Muscle of leg (tissue), 11 donors: Measurements from ENCODE around the gene GHR. TPM values are rescaled to one million over a fixed set of nuclear protein-coding genes. Genes with fewer than 3 reads are reported as not detected.
"Not testable (repeated sequence)": the region's sequence is repeated elsewhere in the genome, so short reads cannot be mapped to it uniquely, and the experiment has no call there.

Experiments
- DNase-seq: peaks from one replicate; pipeline ENCODE4 v3.0.0; 2013
- H3K27ac ChIP-seq: one replicate; pipeline ENCODE4 v1.5.1; 2013; ENCODE audit warnings: mild to moderate bottlenecking, low read length, control low read depth
- H3K27me3 ChIP-seq: one replicate; pipeline ENCODE4 v1.6.1; 2013; ENCODE audit warnings: low read length; ENCODE audit not compliant: control insufficient read depth, insufficient read depth
- H3K36me3 ChIP-seq: one replicate; pipeline ENCODE4 v1.6.1; 2013; ENCODE audit warnings: low read length; ENCODE audit not compliant: control insufficient read depth, insufficient read depth
- H3K4me1 ChIP-seq: one replicate; pipeline ENCODE4 v1.6.1; 2013; ENCODE audit warnings: low read length; ENCODE audit not compliant: control insufficient read depth, insufficient read depth
- H3K4me3 ChIP-seq: one replicate; pipeline ENCODE4 v1.5.1; 2013; ENCODE audit warnings: low read length, control low read depth
- H3K9me3 ChIP-seq: replicated peaks from 2 replicates; pipeline ENCODE4 v1.6.1; 2013; ENCODE audit warnings: low read depth, low read length; ENCODE audit not compliant: control insufficient read depth
- WGBS: methylation state at CpG from one replicate; pipeline ENCODE4 v1.1.5; 2013; ENCODE audit warnings: missing lambda C conversion rate; ENCODE audit not compliant: insufficient coverage; 5-methylcytosine and 5-hydroxymethylcytosine counted together
- polyA plus RNA-seq, 8 donors: library from polyadenylated mRNA; unstranded; fragments of 120-200 nt; gene quantifications; one replicate each; pipeline versions ENCODE4 v1.2.1 to v1.2.3, GENCODE V29; 2013; ENCODE audit warnings: inconsistent platforms in 1 of 8, low replicate concordance in 1 of 8; ENCODE audit not compliant: insufficient read length in 8 of 8, insufficient read depth in 1 of 8
- total RNA-seq: library from RNA; stranded (reverse); fragments of 120-200 nt; gene quantifications from one replicate; pipeline ENCODE4 v1.2.4, GENCODE V29; 2013

Gene GHR
- total and polyA plus RNA-seq, 9 donors: 13.0 to 20.0 (median 17.3) TPM

DNA sequence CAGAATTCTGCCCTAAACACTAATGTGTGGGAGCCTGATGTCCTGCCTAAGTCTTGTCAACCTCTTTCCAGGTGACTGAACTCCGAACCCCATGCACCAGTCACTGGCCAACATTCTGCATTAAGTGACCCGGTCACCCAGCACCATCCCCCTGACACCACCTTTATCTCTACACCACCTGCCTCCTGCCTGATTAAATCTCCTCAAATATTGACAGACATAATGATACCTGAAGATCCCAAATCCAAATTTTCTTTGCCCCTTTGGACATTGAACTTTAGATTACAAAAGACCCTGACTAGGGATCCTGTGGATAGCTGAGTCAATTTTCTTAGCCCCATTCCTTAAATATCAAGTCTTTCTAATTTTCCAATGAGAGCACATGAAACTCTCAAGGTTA is 150.1 kb downstream of the GHR start:
- DNase-seq: no peak
- H3K4me1 ChIP-seq: peaks cover 8% of the 10 kb centered on the region
- WGBS: 100% methylated on average over 1 of the region's 2 CpGs
- H3K27me3 ChIP-seq: no peaks in the 10 kb centered on the region
- no peak overlapping the region for H3K27ac ChIP-seq
- no peaks in the 10 kb centered on the region for H3K9me3 ChIP-seq
- H3K4me3 ChIP-seq: no peak overlapping the region
- no peaks in the 10 kb centered on the region for H3K36me3 ChIP-seq

DNA sequence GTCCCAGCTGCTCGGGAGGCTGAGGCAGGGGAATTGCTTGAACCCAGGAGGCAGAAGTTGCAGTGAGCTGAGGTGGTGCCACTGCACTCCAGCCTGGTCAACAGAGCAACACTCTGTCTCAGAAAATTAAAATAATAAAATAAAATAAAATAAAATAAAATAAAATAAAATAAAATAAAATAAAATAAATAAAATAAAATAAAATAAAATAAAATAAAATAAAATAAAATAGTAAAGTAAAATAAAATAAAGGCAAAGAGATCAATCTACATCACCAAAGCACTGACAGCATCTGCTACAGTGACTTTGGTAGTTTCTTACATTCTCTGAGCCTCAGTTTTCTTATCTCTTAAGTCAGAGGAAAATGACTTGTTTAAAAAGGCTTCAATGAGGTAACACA is 152.7 kb downstream of the GHR start:
- H3K4me1 ChIP-seq, H3K4me3 ChIP-seq, H3K36me3 ChIP-seq, H3K9me3 ChIP-seq, DNase-seq, H3K27me3 ChIP-seq, H3K27ac ChIP-seq: not testable (repeated sequence)
- no CpG with 5 or more reads among the region's 1 CpG for WGBS

DNA sequence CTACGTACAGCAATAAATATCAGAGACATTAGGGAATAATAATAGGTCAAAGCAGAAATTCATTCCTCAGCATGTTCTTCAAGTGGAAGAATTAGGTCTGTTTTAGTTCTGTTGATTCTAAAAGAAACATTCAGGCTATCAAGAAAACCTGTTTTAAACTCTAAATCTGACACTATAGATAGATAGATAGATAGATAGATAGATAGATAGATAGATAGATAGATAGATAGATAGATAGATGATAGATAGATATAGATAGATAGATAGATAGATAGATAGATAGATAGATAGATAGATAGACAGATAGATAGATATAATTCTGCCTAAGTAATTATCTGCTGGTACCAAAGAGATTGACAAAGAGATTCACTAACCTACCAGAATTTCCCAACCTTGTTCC is 155.7 kb downstream of the GHR start:
- not testable (repeated sequence) for H3K36me3 ChIP-seq, DNase-seq, H3K4me3 ChIP-seq, H3K4me1 ChIP-seq, H3K9me3 ChIP-seq, H3K27ac ChIP-seq, H3K27me3 ChIP-seq
- WGBS: no CpG with 5 or more reads among the region's 1 CpG

DNA sequence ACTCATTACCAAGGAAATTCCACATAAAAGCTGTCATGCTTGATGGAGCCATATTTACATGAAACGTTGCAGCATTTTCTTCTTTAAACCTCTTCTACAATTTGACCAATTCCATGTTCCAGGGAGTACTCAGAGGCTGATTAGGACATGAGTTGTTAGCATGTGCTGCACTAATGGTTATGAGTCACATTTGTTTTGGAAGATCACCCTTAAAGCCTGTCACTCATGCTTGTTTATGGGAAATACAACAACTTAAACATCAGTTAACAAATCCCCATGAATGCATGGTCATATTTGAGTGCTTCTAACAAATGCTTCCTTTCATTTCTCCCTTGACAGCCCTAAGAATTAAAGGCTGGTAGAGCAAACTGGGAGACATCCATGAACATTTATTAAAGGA is 156.1 kb downstream of the GHR start:
- no peaks in the 10 kb centered on the region for H3K9me3 ChIP-seq
- DNase-seq: no peak
- no peak overlapping the region for H3K27ac ChIP-seq
- H3K27me3 ChIP-seq: no peaks in the 10 kb centered on the region
- no peaks in the 10 kb centered on the region for H3K36me3 ChIP-seq
- no peak overlapping the region for H3K4me3 ChIP-seq
- no CpG with 5 or more reads among the region's 1 CpG for WGBS
- peaks cover 2% of the 10 kb centered on the region for H3K4me1 ChIP-seq

GRCh38 chr5:42581845-42582244 is 158.6 kb downstream of the GHR start:
- no peak overlapping the region for H3K4me3 ChIP-seq
- H3K27ac ChIP-seq: no peak overlapping the region
- H3K4me1 ChIP-seq: peaks cover 5% of the 10 kb centered on the region
- no peak for DNase-seq
- no peaks in the 10 kb centered on the region for H3K9me3 ChIP-seq
- no peaks in the 10 kb centered on the region for H3K36me3 ChIP-seq
- 81% methylated on average over 4 of the region's 7 CpGs for WGBS
- H3K27me3 ChIP-seq: no peaks in the 10 kb centered on the region

DNA sequence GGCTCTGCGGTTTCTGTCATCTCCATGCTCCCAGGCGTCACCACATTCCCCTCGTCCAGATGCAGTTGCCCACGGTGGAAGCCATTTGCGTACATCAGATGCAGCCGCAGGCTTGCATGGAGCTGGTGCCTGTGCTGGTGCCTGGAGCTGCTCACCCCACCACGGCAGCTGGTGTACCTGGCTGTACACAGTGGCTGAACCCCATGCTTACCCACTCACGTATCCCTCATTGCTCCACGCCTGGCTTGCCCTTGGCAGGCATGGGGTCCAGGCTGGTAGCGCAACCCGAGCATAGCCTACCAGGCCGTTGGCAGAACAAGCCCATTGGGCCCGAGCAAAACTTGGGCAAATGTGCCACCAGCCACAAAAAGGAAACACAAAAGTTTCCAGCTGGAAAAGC is 159.5 kb downstream of the GHR start:
- H3K4me1 ChIP-seq: peaks cover 7% of the 10 kb centered on the region
- no peak overlapping the region for H3K27ac ChIP-seq
- no peak overlapping the region for H3K4me3 ChIP-seq
- 94% methylated on average over 13 of the region's 13 CpGs for WGBS
- no peaks in the 10 kb centered on the region for H3K36me3 ChIP-seq
- no peak for DNase-seq
- no peaks in the 10 kb centered on the region for H3K9me3 ChIP-seq
- no peaks in the 10 kb centered on the region for H3K27me3 ChIP-seq

DNA sequence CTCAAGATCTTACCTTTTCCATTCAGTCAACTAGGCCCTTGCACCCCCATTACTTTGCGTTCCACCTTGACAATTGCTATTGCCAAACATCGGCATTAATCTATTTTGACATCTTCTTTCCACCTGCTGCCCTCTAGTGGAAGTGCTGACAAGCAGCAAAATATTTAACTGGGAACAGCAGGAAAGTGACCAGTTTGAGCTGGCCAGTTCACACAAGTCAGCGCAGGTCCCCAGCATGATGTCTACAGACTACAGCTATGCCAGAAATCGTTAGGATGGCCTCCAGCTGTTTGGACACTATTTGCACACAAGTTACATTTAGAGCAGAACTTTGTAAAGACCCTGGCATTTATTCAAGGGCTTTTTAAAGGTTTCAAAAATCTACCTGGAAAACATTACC is 160.1 kb downstream of the GHR start:
- Histone ChIP-seq H3K4me1 (peaks cover 7% of the 10 kb centered on the region), H3K27ac (no peak overlapping the region), H3K36me3 (no peaks in the 10 kb centered on the region), H3K9me3 (no peaks in the 10 kb centered on the region), H3K4me3 (no peak overlapping the region), H3K27me3 (no peaks in the 10 kb centered on the region)
- DNase-seq: peak; percentile 73
- 12% methylated on average over 3 of the region's 4 CpGs for WGBS

GRCh38 chr5:42586625-42587024 is 163.4 kb downstream of the GHR start:
- peak; percentile 47 for DNase-seq
- no peaks in the 10 kb centered on the region for H3K36me3 ChIP-seq
- H3K27me3 ChIP-seq: no peaks in the 10 kb centered on the region
- no peaks in the 10 kb centered on the region for H3K9me3 ChIP-seq
- no peak overlapping the region for H3K27ac ChIP-seq
- 0% methylated on average over 2 of the region's 4 CpGs for WGBS
- no peak overlapping the region for H3K4me3 ChIP-seq
- H3K4me1 ChIP-seq: peaks cover 18% of the 10 kb centered on the region

- DNase-seq: peak; percentile 52
- H3K9me3 ChIP-seq: no peaks in the 10 kb centered on the region
- no peaks in the 10 kb centered on the region for H3K27me3 ChIP-seq
- H3K4me1 ChIP-seq: peaks cover 20% of the 10 kb centered on the region
- H3K36me3 ChIP-seq: no peaks in the 10 kb centered on the region
- no peak overlapping the region for H3K4me3 ChIP-seq
- no peak overlapping the region for H3K27ac ChIP-seq
- no CpG with 5 or more reads among the region's 4 CpGs for WGBS
Observed at GRCh38 chr5:42587096-42587723, 164.0 kb downstream of the GHR start.

DNA sequence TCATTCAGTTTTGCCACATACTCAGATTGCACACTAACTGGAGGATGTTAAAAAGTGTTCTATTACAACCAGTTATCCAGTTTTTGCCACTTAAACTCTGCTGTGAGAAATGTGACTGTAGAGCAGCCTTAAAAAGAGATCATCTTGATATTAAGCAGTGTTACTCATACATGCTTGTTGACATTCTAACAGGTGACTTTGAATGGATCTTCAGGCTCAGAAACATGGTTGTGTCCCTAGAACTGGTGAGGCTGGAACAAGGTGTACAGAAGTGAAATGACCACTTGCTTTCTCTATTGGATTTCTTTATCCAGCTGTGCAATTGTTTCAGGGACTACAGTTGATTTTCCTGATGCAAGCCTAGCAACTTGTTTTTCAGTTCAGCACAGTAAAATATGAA is 167.3 kb downstream of the GHR start:
- Histone ChIP-seq H3K27ac (peak overlapping the region; percentile 67), H3K4me3 (no peak overlapping the region), H3K4me1 (peaks cover 20% of the 10 kb centered on the region), H3K36me3 (no peaks in the 10 kb centered on the region), H3K27me3 (no peaks in the 10 kb centered on the region), H3K9me3 (no peaks in the 10 kb centered on the region)
- no peak for DNase-seq

GRCh38 chr5:42591015-42591414 is 167.8 kb downstream of the GHR start:
- Histone ChIP-seq H3K36me3 (no peaks in the 10 kb centered on the region), H3K27ac (peak overlapping the region; percentile 67), H3K9me3 (no peaks in the 10 kb centered on the region), H3K27me3 (no peaks in the 10 kb centered on the region), H3K4me3 (no peak overlapping the region), H3K4me1 (peaks cover 21% of the 10 kb centered on the region)
- 8% methylated on average over 6 of the region's 7 CpGs for WGBS
- peak; percentile 84 for DNase-seq
